GM12872 (cell line): ENCODE data around the gene USP17L29.
"Not testable (repeated sequence)": the region's sequence is repeated elsewhere in the genome, so short reads cannot be mapped to it uniquely, and the experiment has no call there.

Experiments used
- TF ChIP-seq, protein P1 (sequence below): IDR thresholded peaks from 3 replicates; pipeline ENCODE4 v1.5.1; 2011; ENCODE audit warnings: low read depth, mild to moderate bottlenecking, low read length, moderate library complexity; ENCODE audit not compliant: insufficient read depth

The USP17L29 gene

DNA sequence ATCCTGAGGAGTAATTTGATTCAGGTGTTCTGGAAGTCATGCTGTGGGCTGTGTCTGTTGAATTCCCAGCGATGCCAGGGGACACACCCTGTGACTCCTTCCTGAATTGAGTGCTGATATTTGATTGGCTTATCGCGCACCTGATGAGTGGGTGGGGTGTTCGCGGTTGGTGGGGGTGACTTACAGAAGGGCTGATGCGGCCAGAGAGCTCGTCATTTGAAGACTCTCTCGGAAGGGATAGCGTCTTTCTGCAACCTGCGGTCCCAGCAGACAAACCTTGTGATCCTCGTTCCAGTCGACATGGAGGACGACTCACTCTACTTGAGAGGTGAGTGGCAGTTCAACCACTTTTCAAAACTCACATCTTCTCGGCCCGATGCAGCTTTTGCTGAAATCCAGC lies 9.4 kb downstream of the USP17L29 start, which contains the start of gene USP17L30:
TSS of gene USP17L30 (plus strand) at position 301 of the 400 bp plus-strand sequence. CDS start at position 301, 0 bp downstream.
- TF ChIP-seq, protein P1, sequence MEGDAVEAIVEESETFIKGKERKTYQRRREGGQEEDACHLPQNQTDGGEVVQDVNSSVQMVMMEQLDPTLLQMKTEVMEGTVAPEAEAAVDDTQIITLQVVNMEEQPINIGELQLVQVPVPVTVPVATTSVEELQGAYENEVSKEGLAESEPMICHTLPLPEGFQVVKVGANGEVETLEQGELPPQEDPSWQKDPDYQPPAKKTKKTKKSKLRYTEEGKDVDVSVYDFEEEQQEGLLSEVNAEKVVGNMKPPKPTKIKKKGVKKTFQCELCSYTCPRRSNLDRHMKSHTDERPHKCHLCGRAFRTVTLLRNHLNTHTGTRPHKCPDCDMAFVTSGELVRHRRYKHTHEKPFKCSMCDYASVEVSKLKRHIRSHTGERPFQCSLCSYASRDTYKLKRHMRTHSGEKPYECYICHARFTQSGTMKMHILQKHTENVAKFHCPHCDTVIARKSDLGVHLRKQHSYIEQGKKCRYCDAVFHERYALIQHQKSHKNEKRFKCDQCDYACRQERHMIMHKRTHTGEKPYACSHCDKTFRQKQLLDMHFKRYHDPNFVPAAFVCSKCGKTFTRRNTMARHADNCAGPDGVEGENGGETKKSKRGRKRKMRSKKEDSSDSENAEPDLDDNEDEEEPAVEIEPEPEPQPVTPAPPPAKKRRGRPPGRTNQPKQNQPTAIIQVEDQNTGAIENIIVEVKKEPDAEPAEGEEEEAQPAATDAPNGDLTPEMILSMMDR: not testable (repeated sequence)

DNA sequence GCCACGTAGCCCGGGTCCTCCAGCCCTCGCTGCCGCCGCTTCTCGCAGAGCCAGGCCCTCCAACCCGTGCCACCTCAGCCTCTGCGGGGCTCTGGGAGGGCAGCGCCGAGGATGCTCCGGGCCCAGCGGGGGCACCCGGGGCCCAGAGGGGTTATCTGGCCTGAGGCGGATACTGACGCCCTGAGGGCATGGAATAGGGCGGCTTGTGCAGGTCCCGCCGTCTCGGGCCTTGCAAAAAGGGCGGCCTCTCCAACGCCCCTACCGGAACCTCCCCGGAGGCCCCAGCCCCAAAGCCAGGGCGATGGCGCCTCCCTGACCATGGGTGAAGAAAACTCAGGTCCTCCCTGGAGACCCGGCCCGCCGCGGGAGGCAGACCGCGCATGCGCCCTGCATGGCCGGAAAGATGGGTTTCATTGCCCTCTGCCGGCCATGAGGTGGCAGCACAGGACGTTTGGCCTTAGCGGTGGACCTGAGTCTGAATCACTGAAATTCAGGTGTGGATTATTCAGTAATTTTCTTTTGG lies 27.6 kb downstream of the USP17L29 start:
- TF ChIP-seq, protein P1: peak; percentile 22; the same call in 1 of the 3 replicates

DNA sequence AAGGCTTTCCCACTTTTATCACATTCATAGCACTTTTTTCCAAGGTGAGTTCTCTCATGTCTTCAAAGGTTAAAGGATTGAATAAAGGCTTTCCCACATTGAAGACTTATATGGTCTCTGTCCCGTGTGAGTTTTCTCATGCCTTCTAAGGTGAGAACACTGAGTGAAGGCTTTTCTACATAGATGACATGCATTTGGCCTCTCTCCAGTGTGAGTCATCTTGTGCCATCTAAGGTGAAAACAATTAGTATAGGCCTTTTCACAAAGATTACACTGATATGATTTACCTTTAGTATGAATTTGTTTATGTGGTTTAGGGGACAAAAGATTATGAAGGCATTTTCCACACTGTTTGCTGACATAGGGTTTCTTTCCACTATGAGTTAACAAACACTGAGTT lies 30.7 kb downstream of the USP17L29 start:
- TF ChIP-seq, protein P1: no peak
